ENCODE data around the gene METRNL. TPM values are rescaled to one million over a fixed set of nuclear protein-coding genes. Genes with fewer than 3 reads are reported as not detected.
A peak's percentile ranks its signal among the peaks of the same experiment; 100 is the strongest.

Gene METRNL
- total RNA-seq, 1 donor from 2014 or later, result 156 TPM

DNA sequence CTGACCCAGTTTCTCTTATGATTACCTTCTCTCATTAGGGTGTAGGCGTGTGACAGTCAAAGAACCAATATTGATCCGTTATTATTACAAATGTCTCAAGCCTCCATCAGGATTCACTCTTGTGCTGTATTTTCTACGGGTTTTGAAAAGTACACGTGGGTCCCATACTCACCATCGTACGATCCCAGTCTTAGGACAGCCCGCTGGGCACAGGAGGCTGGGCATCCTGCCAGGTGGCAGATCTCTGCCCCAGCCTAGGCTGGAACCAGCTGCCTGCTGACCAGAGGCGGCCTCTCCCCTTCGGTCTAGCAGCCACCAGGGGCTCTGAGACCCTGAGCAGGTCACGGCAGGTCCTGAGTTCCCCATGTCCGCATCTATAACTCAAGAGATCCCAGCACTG, 2.0 kb upstream of the METRNL start:
- TF ChIP-seq, protein P1, sequence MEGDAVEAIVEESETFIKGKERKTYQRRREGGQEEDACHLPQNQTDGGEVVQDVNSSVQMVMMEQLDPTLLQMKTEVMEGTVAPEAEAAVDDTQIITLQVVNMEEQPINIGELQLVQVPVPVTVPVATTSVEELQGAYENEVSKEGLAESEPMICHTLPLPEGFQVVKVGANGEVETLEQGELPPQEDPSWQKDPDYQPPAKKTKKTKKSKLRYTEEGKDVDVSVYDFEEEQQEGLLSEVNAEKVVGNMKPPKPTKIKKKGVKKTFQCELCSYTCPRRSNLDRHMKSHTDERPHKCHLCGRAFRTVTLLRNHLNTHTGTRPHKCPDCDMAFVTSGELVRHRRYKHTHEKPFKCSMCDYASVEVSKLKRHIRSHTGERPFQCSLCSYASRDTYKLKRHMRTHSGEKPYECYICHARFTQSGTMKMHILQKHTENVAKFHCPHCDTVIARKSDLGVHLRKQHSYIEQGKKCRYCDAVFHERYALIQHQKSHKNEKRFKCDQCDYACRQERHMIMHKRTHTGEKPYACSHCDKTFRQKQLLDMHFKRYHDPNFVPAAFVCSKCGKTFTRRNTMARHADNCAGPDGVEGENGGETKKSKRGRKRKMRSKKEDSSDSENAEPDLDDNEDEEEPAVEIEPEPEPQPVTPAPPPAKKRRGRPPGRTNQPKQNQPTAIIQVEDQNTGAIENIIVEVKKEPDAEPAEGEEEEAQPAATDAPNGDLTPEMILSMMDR (IDR thresholded peaks at IDR 0.05), result no peak
- no peak for TF ChIP-seq POLR2AphosphoS5 (IDR thresholded peaks at IDR 0.05; ENCODE audit: insufficient read depth in 1 of 2, low read depth in 1 of 2)
- no peak for TF ChIP-seq POLR2A (IDR thresholded peaks at IDR 0.05)
- Histone ChIP-seq H3K4me3 (no peak overlapping the region), H3K9me3 (no peaks in the 10 kb centered on the region), H3K27ac (no peak overlapping the region), H3K4me1 (peaks cover 48% of the 10 kb centered on the region), H3K27me3 (no peaks in the 10 kb centered on the region), H3K36me3 (no peaks in the 10 kb centered on the region)
- intact Hi-C loops (cut with DNase I), result no loop called here
- no peak for DNase-seq (ENCODE audit: extremely low spot score in 2 of 2)

DNA sequence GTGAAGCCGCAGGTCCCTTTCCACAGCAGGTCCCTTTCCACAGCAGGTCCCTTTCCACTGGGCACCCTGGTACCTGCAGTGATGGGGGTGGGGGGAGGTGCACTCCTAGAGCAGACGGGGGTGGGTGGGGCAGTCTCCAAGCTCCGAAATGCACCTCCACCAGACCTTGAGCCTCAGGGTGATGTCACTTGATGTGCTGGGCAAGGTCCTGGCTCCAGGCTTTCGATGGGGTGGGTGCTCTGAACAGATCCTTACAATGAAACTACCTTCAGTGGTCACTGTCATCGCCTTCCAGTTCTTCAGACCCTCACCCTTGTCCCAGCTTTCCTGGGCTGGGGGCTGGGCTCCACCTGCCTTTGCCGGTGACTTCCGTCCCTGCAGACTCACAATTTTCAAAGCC, 1.5 kb upstream of the METRNL start:
- no peak overlapping the region for H3K27ac ChIP-seq
- H3K9me3 ChIP-seq, result no peaks in the 10 kb centered on the region
- no peaks in the 10 kb centered on the region for H3K27me3 ChIP-seq
- H3K36me3 ChIP-seq, result no peaks in the 10 kb centered on the region
- H3K4me3 ChIP-seq, result no peak overlapping the region
- H3K4me1 ChIP-seq, result peaks cover 48% of the 10 kb centered on the region
- TF ChIP-seq, protein P1 (IDR thresholded peaks at IDR 0.05), result no peak
- TF ChIP-seq POLR2AphosphoS5 (IDR thresholded peaks at IDR 0.05; ENCODE audit: insufficient read depth in 1 of 2, low read depth in 1 of 2) (no peak), POLR2A (IDR thresholded peaks at IDR 0.05) (no peak)
- intact Hi-C loops (cut with DNase I), result no loop called here
- DNase-seq (ENCODE audit: extremely low spot score in 2 of 2), result no peak

DNA sequence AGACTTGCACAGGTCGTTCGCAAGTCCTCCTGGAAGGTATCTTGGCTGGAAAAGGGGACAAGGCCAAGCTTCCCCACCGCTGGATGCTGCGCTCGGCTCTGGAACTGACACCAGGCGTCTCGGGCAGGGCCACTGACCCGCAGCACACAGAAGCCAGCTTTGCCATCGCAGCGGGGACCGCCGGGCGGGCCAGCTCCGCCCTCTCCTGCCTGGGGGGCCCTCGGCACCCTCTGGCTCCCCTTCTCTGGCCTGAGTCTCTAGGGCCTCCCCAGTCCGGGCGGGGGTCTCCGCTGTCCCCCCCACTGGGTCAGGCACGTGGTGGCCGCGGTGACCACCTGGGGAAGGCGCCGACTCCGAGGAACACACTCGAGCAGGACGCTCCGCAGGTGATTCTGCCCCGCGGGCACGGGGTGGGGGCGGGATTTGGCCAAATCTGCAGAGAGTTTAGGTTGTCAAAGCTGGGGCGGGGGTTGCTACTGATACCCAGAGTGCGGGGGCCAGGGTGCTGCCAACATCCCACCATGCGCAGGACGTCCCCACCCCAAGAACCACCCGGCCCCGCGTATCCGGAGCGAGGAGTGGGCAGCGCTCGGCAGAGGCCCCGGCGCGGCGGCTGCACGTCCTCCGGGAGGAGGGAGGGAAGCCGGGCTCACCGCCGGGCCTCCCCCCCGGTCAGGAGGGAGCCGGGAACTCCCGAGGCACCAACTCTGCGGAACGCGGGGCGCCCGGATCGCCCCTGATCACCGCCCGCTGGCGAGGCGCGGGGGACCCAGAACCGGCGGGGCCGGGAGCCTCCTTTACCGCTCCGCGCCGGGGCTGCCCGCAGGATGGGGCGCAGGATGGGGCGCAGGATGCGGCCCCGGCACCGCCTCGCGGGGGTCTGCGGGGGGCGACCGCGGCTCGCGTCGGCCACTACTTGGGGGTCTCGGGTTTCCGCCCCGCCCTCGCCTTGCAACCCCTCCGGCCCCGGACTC, 744 bp upstream of the METRNL start:
- TF ChIP-seq POLR2A (IDR thresholded peaks at IDR 0.05) (no peak), POLR2AphosphoS5 (IDR thresholded peaks at IDR 0.05; ENCODE audit: insufficient read depth in 1 of 2, low read depth in 1 of 2) (peak in 1 of 2 donors; percentile 41)
- H3K27me3 ChIP-seq, result no peaks in the 10 kb centered on the region
- no peak for DNase-seq (ENCODE audit: extremely low spot score in 2 of 2)
- no peaks in the 10 kb centered on the region for H3K36me3 ChIP-seq
- intact Hi-C loops (cut with DNase I), result no loop called here
- H3K4me1 ChIP-seq, result peaks cover 48% of the 10 kb centered on the region
- H3K4me3 ChIP-seq, result peak overlapping the region; percentile 74 to 83
- peak overlapping the region; percentile 88 for H3K27ac ChIP-seq
- no peaks in the 10 kb centered on the region for H3K9me3 ChIP-seq

DNA sequence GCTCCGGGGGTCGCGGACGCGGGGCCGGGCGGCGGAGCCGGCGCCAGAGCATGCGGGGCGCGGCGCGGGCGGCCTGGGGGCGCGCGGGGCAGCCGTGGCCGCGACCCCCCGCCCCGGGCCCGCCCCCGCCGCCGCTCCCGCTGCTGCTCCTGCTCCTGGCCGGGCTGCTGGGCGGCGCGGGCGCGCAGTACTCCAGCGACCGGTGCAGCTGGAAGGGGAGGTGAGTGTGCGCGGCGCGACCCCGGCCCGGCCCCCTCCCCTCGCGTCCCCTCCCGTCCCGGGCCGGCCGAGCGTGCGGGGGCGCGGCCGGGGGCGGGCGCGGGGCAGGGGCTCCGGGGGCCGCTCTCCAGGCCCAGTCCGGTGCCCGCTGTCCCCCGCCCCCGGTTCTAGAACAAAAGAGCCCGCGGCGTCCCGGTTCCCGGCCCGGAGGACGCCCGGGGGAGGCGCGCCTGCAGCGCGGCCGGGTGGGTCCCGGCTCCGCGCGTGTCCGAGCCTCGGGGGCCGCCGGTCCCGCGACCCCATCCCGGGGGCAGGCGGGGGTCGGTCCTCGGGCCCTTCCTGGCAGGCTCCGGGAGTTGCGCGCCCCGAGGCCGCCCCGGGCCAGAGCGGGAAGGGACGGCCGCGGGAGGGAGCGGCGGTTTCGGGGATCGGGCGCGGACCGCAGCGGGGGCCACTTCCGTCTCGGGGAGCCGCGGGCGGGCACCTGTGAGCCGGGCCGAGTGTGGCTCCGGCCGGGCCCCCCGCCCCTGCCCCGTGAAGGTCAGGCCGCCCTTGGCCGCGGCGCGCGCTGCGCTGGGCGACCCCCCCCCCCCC, 563 bp downstream of the METRNL start:
- Histone ChIP-seq H3K27me3 (no peaks in the 10 kb centered on the region), H3K4me1 (peaks cover 57% of the 10 kb centered on the region), H3K4me3 (peak overlapping the region; percentile 56 to 74), H3K9me3 (no peaks in the 10 kb centered on the region), H3K27ac (peak overlapping the region; percentile 86), H3K36me3 (no peaks in the 10 kb centered on the region)
- intact Hi-C loops (cut with DNase I), result loop anchor here (1.0 kb wide), 1 partner anchor 29 kb away; no protein-coding TSS in a partner anchor
- no peak for TF ChIP-seq POLR2AphosphoS5 (IDR thresholded peaks at IDR 0.05; ENCODE audit: insufficient read depth in 1 of 2, low read depth in 1 of 2)
- no peak for TF ChIP-seq POLR2A (IDR thresholded peaks at IDR 0.05)
- TF ChIP-seq, protein P1 (IDR thresholded peaks at IDR 0.05), result no peak
- no peak for DNase-seq (ENCODE audit: extremely low spot score in 2 of 2)

DNA sequence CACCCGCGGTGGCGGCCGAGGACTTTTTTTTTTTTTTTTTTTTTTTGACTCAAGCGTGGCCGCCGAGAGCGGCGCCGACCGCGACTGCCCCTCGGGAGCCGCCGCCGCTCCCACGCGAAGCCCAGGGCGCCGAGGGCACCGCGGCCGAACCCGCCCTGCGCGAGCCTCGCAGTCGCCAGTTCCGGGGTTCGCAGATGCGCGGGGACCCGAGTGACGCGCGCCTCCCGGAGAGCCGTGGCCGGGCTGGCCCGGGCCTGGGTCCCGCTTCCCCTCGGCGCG, 1.1 kb downstream of the METRNL start:
- peaks cover 0 to 5% of the 10 kb centered on the region in 2 donors for H3K36me3 ChIP-seq
- TF ChIP-seq, protein P1 (IDR thresholded peaks at IDR 0.05), result no peak
- no peak for TF ChIP-seq POLR2A (IDR thresholded peaks at IDR 0.05)
- no peak for TF ChIP-seq POLR2AphosphoS5 (IDR thresholded peaks at IDR 0.05; ENCODE audit: insufficient read depth in 1 of 2, low read depth in 1 of 2)
- H3K9me3 ChIP-seq, result no peaks in the 10 kb centered on the region
- peaks cover 62% of the 10 kb centered on the region for H3K4me1 ChIP-seq
- peak overlapping the region; percentile 56 to 74 for H3K4me3 ChIP-seq
- DNase-seq (ENCODE audit: extremely low spot score in 2 of 2), result no peak
- peak overlapping the region; percentile 86 for H3K27ac ChIP-seq
- no peaks in the 10 kb centered on the region for H3K27me3 ChIP-seq
- intact Hi-C loops (cut with DNase I), result loop anchor here (1.0 kb wide), 1 partner anchor 29 kb away; no protein-coding TSS in a partner anchor
